ENCODE results near the gene DLL4. TPM values are rescaled to one million over a fixed set of nuclear protein-coding genes. Genes with fewer than 3 reads are reported as not detected.

Gene DLL4
- total RNA-seq, 2 experiments from 2014 or later = 0.11 to 0.14 TPM

DNA sequence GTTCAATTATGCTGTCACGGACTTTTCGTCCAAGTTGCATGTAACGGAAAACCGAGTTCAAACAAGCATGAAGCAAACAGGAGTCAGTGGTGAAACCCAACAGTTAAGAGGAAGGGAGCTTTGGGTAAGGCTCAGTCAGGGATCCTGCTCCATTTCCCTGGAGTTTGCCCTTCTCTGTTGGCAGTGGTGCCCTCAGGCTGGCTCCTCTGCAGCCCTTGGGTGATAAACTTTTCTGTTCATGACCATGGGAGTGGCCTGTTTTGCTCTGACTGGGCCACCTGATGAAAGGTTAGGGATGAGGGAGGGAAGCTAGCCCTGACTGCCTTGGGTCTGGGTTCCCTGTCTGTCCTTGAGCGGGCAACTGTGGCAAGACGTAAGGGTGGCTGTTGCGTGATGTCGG lies 40.2 kb downstream of the DLL4 start:
- TF ChIP-seq CTCF (IDR thresholded peaks at IDR 0.05) = no peak
- no peak overlapping the region for H3K27ac Mint-ChIP-seq
- ChIA-PET POLR2A (no interaction called here), CTCF (no interaction called here)
- Histone ChIP-seq H3K27me3 (ENCODE audit: control insufficient read depth in 1 of 2, insufficient read depth in 2 of 2, low read length in 2 of 2) (no peaks in the 10 kb centered on the region), H3K4me1 (ENCODE audit: insufficient read depth, low read length) (no peaks in the 10 kb centered on the region), H3K27ac (ENCODE audit: low read depth in 1 of 2, low read length in 2 of 2) (no peak overlapping the region), H3K4me3 (ENCODE audit: low read length) (no peak overlapping the region), H3K36me3 (ENCODE audit: insufficient read depth, low read length) (no peaks in the 10 kb centered on the region), H3K9me3 (ENCODE audit: control insufficient read depth in 1 of 2, insufficient read depth in 1 of 2, low read length in 2 of 2) (no peaks in the 10 kb centered on the region)
- no peaks in the 10 kb centered on the region for H3K27me3 Mint-ChIP-seq
- no peaks in the 10 kb centered on the region for H3K36me3 Mint-ChIP-seq (ENCODE audit: low read depth)
- DNase-seq (no peak), ATAC-seq (ENCODE audit: poor library complexity) (no peak)
- no peaks in the 10 kb centered on the region for H3K4me1 Mint-ChIP-seq (ENCODE audit: low read depth)
- intact Hi-C loops (cut with DNase I, micrococcal nuclease) = no loop called here
- no peaks in the 10 kb centered on the region for H3K9me3 Mint-ChIP-seq
- no peak overlapping the region for H3K4me3 Mint-ChIP-seq

DNA sequence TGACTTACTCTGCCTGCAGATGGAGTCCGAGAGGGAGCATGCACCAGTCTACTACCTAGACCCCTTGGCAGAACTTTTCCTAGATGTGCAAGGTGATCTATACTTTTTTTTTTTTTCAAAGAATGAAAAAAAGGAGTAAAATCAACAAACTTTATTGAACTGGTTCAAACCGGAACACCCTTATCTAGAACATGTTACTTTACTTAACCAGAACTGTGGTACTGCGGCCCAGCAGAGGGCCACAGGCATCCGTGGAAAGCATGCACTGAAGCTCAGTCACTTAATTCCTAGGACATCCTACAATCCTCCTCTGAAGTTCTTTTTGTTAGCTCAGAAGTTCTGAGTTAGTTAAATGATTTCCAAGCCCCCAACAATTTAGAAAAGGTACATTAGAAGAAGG lies 45.7 kb downstream of the DLL4 start:
- ATAC-seq (ENCODE audit: poor library complexity) = no peak

GRCh38 chr15:40976819-40977218 lies 47.7 kb downstream of the DLL4 start:
- Mint-ChIP-seq H3K4me3 (no peak overlapping the region), H3K9me3 (no peaks in the 10 kb centered on the region), H3K4me1 (ENCODE audit: low read depth) (no peaks in the 10 kb centered on the region), H3K36me3 (ENCODE audit: low read depth) (peaks cover 63% of the 10 kb centered on the region), H3K27me3 (no peaks in the 10 kb centered on the region), H3K27ac (no peak overlapping the region)
- no peak for TF ChIP-seq CTCF (IDR thresholded peaks at IDR 0.05)
- POLR2A ChIA-PET = no interaction called here
- ATAC-seq (ENCODE audit: poor library complexity) (no peak), DNase-seq (no peak)
- Histone ChIP-seq H3K4me3 (ENCODE audit: low read length) (no peak overlapping the region), H3K27ac (ENCODE audit: low read depth in 1 of 2, low read length in 2 of 2) (no peak overlapping the region), H3K27me3 (ENCODE audit: control insufficient read depth in 1 of 2, insufficient read depth in 2 of 2, low read length in 2 of 2) (no peaks in the 10 kb centered on the region), H3K9me3 (ENCODE audit: control insufficient read depth in 1 of 2, insufficient read depth in 1 of 2, low read length in 2 of 2) (no peaks in the 10 kb centered on the region), H3K36me3 (ENCODE audit: insufficient read depth, low read length) (peaks cover 47% of the 10 kb centered on the region), H3K4me1 (ENCODE audit: insufficient read depth, low read length) (no peaks in the 10 kb centered on the region)
- intact Hi-C loops (cut with DNase I, micrococcal nuclease) = no loop called here
- CTCF ChIA-PET = no interaction called here

More for the DNA sequence above, 45.7 kb downstream of the DLL4 start:
- no peaks in the 10 kb centered on the region for H3K4me1 ChIP-seq (ENCODE audit: insufficient read depth, low read length)
- Mint-ChIP-seq H3K27ac (no peak overlapping the region), H3K36me3 (ENCODE audit: low read depth) (peaks cover 44% of the 10 kb centered on the region), H3K4me3 (no peak overlapping the region), H3K4me1 (ENCODE audit: low read depth) (no peaks in the 10 kb centered on the region), H3K27me3 (no peaks in the 10 kb centered on the region), H3K9me3 (no peaks in the 10 kb centered on the region)
- POLR2A ChIA-PET = interaction anchor here (1.1 kb wide), 1 partner anchor 39 kb away, joined by 3 read pairs; no protein-coding TSS in a partner anchor
- no peak overlapping the region for H3K27ac ChIP-seq (ENCODE audit: low read depth in 1 of 2, low read length in 2 of 2)
- H3K27me3 ChIP-seq (ENCODE audit: control insufficient read depth in 1 of 2, insufficient read depth in 2 of 2, low read length in 2 of 2) = no peaks in the 10 kb centered on the region
- peaks cover 28% of the 10 kb centered on the region for H3K36me3 ChIP-seq (ENCODE audit: insufficient read depth, low read length)
- no peaks in the 10 kb centered on the region for H3K9me3 ChIP-seq (ENCODE audit: control insufficient read depth in 1 of 2, insufficient read depth in 1 of 2, low read length in 2 of 2)
- intact Hi-C loops (cut with DNase I, micrococcal nuclease) = no loop called here
- no peak for TF ChIP-seq CTCF (IDR thresholded peaks at IDR 0.05)
- CTCF ChIA-PET = interaction anchor here (0.7 kb wide), 1 partner anchor 71 kb away, joined by 3 read pairs; no protein-coding TSS in a partner anchor
- DNase-seq = no peak
- no peak overlapping the region for H3K4me3 ChIP-seq (ENCODE audit: low read length)

Measured in CD4-positive, alpha-beta T cell (primary cell).